ENCODE measurements around the gene ANKRD55.

DNA sequence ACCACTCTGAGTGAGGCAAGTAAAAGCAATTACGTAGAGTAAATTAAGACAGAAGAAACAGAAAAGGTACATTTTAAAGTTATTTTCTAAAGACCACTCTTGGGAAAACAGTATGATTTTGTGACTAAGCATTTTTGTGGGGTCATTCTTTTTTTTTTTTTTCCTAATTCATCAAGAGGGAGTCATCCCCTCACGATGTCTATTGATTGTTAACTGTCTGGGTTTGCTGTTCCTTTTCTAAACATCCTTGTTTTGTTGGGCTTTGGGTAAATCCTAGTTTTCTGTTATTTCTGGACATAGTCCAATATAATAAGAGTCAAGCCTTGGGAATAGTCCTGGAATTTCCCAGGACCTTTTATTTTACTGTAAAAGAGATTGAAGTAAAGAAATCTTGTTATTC is 63.8 kb downstream of the ANKRD55 start:
- TF ChIP-seq POLR2A (IDR thresholded peaks at IDR 0.05) (no peak), EP300 (IDR thresholded peaks at IDR 0.05) (no peak), POLR2AphosphoS5 (IDR thresholded peaks at IDR 0.05) (no peak)
- TF ChIP-seq, protein P1, sequence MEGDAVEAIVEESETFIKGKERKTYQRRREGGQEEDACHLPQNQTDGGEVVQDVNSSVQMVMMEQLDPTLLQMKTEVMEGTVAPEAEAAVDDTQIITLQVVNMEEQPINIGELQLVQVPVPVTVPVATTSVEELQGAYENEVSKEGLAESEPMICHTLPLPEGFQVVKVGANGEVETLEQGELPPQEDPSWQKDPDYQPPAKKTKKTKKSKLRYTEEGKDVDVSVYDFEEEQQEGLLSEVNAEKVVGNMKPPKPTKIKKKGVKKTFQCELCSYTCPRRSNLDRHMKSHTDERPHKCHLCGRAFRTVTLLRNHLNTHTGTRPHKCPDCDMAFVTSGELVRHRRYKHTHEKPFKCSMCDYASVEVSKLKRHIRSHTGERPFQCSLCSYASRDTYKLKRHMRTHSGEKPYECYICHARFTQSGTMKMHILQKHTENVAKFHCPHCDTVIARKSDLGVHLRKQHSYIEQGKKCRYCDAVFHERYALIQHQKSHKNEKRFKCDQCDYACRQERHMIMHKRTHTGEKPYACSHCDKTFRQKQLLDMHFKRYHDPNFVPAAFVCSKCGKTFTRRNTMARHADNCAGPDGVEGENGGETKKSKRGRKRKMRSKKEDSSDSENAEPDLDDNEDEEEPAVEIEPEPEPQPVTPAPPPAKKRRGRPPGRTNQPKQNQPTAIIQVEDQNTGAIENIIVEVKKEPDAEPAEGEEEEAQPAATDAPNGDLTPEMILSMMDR (IDR thresholded peaks at IDR 0.05) = no peak
